Measurements from ENCODE around the gene BAD.

DNA sequence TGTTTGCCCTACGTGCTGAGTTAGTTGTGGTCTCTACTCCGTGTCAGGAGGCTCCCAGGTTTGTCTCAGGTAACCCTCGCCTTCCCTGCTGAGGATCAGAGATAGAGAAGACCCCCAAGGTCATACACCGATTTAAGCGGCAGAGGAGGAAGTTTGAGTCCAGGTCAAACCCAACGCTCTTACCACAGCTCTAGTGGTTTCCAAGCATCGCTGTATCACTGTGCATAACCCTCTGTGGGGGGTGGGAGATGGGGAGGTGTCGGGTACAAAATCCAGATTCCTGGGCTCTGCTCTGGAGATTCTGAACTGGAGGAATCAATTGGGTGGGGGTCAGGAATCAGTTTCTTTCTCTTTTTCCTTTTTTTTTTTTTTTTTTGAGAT is 53.5 kb downstream of the BAD start:
- TF ChIP-seq POLR2A (IDR thresholded peaks at IDR 0.05) (no peak), POLR2AphosphoS5 (IDR thresholded peaks at IDR 0.05) (no peak)
- TF ChIP-seq, protein P1, sequence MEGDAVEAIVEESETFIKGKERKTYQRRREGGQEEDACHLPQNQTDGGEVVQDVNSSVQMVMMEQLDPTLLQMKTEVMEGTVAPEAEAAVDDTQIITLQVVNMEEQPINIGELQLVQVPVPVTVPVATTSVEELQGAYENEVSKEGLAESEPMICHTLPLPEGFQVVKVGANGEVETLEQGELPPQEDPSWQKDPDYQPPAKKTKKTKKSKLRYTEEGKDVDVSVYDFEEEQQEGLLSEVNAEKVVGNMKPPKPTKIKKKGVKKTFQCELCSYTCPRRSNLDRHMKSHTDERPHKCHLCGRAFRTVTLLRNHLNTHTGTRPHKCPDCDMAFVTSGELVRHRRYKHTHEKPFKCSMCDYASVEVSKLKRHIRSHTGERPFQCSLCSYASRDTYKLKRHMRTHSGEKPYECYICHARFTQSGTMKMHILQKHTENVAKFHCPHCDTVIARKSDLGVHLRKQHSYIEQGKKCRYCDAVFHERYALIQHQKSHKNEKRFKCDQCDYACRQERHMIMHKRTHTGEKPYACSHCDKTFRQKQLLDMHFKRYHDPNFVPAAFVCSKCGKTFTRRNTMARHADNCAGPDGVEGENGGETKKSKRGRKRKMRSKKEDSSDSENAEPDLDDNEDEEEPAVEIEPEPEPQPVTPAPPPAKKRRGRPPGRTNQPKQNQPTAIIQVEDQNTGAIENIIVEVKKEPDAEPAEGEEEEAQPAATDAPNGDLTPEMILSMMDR (IDR thresholded peaks at IDR 0.05 in 8 of 11, conservative IDR thresholded peaks at IDR 0.05 in 3 of 11) = no peak

Data from spleen (tissue), 7 donors.